GM18507 (cell line): ENCODE measurements around the gene LLGL1.

Source experiments
- DNase-seq: peaks from one replicate; pipeline ENCODE4 v3.0.0; 2011; ENCODE audit warnings: low read depth; ENCODE audit not compliant: insufficient read length; ENCODE audit errors: extremely low spot score
- FAIRE-seq: peaks from 2 replicates; lab custom pipeline; 2011; peaks lifted over from hg19 to GRCh38; lab: Jason Lieb, UNC

The LLGL1 gene

DNA sequence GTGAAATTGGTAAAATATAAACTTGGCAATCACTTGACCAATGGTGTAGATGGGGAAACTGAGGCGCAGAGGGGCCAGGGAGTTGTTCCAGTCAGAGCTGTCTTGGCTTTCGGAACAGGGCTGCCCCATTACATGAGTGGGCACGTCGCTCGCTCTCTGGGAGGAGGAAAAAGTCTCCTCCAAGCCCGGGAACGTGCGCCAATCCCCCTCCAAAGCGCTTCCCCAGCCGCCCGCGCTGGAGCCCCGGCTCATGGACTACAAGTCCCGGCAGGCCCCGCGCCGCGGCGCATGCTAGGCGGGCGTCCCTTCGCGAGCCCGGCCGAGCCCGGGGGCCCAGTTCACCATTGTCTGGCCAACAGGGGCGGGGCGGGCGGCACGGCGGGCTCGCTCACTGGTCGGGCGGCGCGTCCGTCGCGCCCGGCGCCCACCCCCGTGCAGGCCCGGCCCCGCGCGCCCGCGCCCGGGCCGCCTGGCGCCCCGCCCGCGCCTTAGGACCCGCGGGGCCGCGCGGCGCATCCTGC is at the start of gene LLGL1:
Gene LLGL1, plus strand, starts transcription at position 515 of the 521 bp plus-strand sequence. CDS start 48 bp downstream, outside the sequence.
- FAIRE-seq (peak; percentile 81), DNase-seq (peak; percentile 99)

DNA sequence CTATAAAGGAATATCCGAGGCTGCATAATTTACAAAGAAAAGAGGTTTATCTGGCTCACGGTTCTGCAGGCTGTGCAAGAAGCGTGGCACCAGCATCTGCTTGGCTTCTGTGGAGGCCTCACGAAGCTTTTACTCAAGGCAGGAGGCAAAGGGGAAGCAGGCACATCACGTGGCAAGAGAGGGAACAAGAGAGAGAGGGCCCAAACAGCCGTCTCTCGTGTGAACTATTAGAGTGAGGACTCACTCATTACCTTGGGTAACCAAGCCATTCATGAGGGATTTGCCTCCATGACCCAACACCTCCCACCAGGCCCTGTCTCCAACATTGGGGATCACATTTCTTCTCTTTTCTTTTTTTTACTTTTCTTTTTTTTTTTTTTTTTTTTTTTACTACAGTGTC is 49.3 kb upstream of the LLGL1 start:
- DNase-seq: no peak
- FAIRE-seq: peak; percentile 41

DNA sequence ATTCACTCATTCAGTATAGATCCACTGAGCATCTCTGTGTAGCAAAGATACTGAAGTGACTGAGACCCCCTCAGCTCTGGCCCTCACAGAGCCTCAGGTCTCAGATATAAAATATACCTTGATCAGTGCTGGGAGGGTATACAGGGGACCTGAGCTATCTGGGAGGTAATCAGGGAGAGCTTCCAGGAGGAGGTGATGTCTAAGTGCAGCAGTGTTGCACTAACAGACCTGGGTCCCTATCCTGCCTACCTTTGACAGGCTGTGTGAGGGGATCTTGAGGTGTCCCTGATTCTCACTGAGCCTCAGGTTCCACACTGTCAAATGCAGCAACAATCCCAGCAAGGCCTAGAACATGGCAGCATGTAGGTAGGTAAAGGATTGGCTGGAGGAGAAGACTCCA is 48.3 kb upstream of the LLGL1 start:
- DNase-seq: no peak
- FAIRE-seq: no peak

DNA sequence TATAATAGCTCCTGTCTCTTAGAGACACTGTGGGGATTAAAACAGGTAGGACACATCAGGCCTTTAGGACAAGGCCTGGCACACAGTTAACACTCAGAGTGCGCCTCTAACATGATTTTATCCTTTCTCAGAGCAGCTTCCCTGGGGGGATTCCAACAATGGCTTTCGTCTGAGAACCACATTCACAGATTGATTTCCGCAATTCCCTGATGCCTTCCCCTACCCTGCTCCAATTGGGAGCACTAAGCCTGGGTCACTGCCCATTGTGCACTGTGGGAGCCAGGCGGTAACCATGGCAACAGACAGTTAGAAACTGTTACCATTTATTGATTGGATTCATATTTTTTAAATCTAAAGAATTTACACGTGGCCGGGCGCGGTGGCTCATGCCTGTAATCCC is 47.7 kb upstream of the LLGL1 start:
- no peak for FAIRE-seq
- no peak for DNase-seq

DNA sequence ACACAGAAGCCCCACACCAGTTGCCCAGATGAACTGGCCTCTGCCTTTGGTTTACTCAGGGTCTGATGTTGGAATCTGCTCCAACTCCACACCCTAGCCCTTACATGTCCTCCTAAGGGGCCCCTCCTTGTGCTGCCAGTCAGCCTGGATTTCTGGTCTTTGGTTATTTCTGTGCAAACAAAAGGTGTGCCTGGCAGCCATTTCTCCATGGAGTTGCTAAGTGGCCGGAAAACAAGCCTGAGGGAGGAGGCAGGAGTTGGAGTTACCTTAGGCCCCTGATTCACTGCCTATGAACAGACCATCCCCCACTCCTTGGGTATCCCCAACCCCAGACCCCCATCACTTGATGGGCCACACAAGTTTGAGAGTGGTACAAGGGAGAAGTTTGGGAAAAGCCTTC is 46.2 kb upstream of the LLGL1 start:
- no peak for FAIRE-seq
- DNase-seq: no peak

DNA sequence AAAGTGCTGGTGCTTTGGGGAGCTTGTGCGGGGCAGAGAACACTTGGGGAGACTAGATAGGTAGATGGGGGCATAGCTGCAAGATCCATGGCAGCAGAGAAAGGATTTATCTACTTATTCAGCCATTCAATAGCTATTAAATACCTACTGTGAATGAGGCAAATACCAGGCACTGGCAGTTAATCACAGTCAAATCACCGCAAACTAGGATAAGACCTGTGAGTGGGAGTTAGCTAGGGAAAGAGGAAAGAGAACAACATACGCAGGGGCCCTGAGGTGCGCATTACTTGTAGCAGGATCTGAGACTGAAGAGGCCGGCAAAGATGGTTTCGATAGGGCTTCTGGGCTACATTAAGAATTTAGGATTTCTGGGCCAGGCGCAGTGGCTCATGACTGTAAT is 45.6 kb upstream of the LLGL1 start:
- no peak for DNase-seq
- FAIRE-seq: no peak

DNA sequence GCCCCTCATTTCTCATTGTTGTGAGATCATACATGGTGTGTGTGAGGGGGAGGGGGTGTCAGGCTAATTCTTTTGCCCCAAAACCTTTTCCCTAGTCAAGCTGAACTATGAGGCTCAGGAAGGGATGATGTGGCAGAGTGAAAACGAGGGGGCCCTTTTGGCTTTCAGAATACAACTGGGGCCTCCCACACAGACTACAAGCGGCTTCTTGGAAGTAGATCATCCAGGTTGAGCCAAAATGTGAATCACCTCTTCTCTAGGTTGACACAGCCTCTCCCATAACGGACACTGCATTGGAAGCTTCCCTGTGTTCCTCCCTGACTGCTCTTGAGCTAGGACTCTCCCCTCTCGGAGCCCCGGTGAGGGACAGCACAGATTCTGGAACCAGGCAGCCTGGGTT is 44.1 kb upstream of the LLGL1 start:
- DNase-seq: no peak
- no peak for FAIRE-seq

DNA sequence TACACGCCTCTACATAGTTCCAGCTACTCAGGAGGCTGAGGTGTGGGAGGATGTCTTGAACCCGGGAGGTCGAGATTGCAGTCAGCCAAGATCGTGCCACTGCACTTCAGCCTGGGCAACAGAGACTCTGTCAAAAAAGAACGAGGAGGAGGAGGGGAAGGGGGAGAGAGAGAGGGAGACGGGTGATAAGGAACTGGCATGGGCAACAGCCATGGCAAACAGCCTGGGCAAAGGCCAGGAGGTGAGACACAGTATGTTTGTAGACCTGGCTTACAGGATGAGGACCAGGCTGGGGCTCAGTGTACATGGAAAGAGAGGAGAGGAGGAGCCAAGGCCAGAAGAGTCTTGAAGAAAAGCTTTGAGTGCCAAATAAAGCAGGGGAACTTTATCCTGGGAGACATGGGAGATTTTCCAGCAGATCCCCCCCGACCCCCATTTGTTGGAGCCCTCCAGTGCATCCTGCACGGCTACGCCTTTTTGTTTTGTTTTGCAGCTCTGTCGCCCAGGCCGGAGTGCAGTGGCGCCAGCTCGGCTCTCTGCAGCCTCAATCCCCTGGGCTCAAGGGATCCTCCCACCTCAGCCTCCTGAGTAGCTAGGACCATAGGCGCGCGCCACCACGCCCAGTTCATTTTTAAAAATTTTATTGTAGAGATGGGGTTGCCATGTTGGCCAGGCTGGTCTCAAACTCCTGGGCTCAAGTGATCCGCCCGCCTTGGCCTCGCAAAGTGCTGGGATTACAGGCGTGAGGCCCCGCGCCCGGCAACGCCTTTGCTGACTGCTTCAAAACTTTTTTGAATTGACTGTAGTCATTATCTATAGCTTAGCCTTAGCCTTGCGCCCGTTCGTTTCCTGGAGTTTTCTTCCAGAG is 43.1 kb upstream of the LLGL1 start:
- DNase-seq (no peak), FAIRE-seq (peak; percentile 24)

DNA sequence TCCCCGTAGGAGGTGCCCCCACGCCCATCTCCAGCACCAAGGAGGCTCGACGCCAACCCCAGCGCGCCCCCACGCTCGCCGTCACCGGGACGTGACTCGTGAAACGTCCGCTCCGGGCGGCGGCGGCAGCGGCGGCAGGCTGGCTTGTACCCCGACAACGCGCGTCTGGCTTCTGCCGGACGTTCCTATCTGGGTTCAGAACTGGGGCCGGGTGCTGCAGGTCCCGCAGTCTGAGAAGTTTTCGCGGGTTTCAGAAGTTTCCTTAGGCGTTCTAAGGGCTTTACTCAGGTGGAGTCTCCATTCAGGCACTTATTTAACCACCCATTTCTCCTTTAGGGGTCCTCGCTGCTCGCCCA is 42.5 kb upstream of the LLGL1 start:
- peak; percentile 68 for DNase-seq

DNA sequence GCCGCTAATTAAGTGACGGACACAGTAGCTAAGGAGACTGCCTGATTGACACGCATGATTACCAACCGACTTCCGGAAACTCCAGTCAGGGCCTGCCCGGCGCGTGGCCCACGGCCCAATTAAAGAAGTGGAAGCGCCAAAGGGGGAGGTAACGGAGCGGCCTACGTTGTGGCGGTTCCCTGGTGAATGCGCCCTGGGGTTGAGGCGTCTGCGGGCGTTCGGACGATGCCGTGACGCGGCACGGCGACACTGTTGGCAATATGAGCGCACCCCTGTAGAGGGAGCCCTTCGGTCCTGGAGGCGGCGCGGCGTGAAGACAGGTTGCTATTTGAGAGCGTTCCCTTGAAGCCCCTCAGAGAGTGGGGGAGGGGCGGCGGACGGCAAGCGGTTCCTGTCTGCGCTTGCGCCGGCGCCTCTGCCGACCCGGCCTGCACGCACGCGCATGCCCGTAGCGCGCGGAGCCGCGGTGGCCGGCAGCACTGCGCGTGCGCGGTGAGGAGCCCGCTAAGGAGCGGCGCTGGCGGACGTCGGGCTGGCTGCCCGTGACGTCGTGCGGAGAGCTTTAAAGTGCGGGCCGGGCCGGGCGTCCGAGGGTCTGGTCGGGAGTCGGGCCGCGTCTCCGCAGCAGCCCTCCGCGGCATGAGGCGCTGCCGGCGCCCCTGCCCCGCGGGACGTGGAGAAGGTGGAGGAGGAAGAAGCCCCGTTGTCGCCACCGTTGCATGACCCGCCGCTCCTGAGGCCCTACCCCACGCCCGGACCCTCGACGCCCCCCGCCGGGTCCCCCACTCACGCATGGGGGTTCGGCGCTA is 41.9 kb upstream of the LLGL1 start, which contains the start of gene ALKBH5:
Gene ALKBH5, plus strand, starts transcription at position 495 of the 809 bp plus-strand sequence. CDS start 416 bp downstream, outside the sequence.
- FAIRE-seq (peak; percentile 98), DNase-seq (peak; percentile 95)

More for the DNA sequence above, 42.5 kb upstream of the LLGL1 start:
- no peak for FAIRE-seq

DNA sequence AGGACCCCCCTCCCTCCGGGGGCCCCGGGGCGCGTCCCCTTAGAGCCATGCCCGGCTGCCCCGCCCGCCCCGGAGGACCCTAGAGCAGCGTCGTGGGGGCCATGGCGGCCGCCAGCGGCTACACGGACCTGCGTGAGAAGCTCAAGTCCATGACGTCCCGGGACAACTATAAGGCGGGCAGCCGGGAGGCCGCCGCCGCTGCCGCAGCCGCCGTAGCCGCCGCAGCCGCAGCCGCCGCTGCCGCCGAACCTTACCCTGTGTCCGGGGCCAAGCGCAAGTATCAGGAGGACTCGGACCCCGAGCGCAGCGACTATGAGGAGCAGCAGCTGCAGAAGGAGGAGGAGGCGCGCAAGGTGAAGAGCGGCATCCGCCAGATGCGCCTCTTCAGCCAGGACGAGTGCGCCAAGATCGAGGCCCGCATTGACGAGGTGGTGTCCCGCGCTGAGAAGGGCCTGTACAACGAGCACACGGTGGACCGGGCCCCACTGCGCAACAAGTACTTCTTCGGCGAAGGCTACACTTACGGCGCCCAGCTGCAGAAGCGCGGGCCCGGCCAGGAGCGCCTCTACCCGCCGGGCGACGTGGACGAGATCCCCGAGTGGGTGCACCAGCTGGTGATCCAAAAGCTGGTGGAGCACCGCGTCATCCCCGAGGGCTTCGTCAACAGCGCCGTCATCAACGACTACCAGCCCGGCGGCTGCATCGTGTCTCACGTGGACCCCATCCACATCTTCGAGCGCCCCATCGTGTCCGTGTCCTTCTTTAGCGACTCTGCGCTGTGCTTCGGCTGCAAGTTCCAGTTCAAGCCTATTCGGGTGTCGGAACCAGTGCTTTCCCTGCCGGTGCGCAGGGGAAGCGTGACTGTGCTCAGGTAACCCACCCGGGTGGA is 41.0 kb upstream of the LLGL1 start:
- DNase-seq (no peak), FAIRE-seq (no peak)

DNA sequence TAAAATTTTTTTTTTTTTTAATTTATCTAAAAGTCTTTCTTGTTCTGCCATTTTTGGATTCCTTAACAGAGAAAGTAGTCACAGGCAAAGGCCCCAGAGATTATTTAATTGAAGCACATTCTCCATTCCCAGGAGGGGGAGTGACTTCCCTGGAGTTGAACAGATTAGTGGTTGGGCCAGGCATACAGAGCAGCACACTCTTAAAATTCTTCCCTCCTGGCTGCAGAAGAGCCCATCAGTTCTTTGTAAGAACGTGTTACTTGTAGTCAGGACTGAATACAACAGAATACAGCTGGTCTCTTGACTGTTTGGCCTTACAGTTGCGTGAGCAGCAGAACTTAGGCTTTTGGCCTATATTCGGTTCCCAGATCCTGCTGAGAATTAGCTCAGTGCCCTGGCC is 40.0 kb upstream of the LLGL1 start:
- DNase-seq: no peak
- FAIRE-seq: no peak

DNA sequence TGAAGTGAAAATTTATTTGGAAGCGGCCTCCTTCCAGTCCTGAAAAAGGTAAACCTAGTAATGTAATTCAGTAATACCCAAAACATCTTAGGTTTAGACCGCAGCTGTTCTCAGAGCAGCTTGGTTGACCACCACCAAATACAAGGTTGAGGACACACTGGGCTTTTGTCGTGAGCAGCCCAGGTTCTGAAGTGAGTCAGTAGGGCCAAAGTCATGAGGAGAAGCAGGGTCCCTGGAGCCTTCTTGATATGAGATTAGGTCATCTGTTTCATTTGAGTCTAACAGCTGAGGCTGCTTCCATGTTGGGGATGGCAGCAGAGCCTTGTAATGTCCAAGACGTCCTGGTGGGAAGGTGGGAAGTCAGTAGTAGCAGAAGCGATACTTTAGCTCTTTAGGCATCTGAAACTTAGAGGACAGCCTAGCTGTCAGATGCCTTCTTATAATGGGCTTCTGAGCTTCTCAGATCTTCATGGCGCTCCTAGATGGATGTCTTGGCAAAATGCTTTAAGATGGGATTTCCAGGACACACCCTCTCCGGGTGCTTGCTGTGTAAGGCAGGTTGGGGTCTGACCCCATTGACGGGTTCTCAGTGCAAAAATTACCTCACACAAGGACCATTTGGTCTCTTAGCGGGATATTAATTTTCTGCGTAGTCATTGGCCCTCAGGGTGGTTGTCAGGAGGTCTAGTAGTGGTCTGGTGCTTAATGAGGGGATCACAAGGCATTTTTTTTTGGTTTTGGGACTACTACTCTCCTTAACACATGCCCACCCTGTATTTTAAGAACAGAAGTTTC is 39.4 kb upstream of the LLGL1 start:
- no peak for DNase-seq

DNA sequence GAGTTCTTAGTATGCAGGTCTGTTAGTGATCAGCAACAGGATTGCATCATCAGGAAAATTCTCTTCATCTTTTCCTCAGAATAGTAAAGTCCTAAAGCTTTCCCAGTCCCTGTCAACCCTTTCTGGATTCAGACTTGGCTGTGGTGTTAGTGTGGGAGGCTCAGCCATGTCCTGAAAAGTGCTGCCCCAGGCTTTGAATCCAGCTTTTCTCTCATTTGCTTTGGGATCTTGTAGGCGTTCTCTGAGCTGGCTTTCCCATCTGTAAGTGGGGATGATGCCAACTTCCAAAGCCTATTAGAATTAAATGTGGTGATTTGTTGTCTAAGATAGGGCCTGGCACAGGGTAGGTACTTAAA is 38.8 kb upstream of the LLGL1 start:
- FAIRE-seq (no peak), DNase-seq (no peak)

More for the DNA sequence above, 39.4 kb upstream of the LLGL1 start:
- no peak for FAIRE-seq

DNA sequence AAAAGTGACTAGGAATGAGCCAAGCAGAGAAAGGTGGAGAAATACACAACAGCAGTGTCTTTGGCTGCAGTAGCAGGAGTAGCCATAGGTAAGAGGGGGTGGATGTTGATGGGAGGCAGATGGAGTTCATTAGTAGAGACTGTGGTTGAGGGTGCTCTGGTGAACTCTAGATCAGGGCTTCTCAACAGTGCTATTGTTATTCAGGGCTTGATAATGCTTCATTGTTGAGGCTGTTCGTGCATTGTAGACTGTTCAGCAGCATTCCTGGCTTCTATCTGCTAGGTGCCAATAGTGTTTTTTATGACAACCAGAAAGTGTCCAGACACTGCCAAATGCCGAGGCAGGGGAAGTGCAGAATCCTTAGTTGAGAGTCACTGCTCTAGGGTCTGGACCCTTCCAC is 38.2 kb upstream of the LLGL1 start:
- DNase-seq (no peak), FAIRE-seq (no peak)

DNA sequence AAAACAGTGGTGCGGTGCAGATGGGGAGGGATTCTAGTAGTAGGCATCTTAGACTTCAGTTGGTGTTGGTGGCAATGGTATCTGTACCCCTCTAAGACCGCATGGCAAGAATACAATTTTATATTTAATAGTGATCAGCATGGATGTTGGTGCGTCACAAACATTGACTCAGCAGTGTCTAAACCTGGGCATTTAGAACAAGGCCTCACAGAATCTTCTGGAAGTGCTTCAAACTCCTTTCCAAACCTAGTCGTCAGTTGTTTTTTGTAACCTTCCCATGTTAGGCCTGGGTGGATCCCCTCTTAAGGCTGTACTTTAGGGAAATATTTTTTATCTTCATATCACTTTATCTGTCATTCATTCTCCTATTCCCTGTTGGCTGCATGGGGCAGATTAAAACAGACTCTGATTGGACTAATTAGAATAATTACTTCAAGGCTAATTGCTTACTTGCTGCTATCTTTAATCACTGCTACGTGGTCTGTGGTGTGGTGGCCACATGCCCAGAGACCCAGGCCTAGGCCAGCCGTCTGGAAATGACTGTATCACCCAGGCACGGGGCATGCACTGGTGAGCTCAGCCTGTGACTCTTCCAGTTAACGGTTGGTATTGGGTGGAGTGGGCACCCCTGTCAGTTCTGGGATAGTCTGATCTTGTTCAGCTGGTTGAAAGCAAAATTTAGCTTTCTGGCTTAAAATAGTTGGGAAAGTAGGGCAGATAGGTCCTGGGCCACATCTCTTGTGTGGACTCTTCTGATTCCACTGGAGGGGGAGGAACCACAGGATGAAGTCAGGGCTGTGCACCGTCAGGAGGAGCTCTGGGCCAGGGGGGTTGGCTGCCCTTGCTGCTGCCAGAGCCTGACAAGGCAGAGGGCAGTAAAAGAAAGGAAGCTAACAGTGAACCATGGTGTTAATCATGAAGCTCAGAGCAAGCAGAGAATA is 37.3 kb upstream of the LLGL1 start:
- FAIRE-seq: no peak
- DNase-seq: no peak

DNA sequence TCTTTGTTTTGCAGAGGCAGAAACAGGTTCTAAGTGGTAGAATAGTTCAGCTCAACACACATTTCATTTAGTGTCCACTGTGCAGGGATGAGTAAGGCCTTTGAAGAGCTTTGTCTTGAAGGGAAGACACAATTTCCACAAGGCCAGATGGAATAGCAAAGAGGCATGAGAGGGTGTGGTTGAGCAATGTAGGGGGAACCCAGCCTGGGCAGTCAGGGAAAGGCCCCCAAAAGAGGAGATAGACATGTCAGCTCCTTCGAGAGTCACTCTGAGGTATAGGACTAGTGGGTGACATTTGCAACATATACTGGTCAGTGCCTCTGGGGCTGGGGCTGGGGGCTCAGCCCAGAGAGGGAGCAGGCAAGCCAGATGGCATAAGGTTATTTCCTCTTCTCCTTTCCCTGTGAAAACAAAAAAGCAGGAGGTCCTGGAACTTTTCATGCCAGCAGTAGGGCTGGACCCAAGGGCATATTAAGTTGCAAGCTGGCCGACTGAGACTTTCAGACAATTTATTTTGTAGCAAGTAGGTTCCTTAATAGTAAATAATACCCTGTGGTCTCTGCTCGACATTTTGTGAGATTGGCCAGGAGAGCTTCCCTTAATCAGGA is 34.7 kb upstream of the LLGL1 start:
- DNase-seq (no peak), FAIRE-seq (no peak)
